Breast epithelium (tissue), 4 donors: ENCODE results near the gene MYBL2. TPM values are rescaled to one million over a fixed set of nuclear protein-coding genes. Genes with fewer than 3 reads are reported as not detected.

Experiments used
- DNase-seq, 2 donors: peaks; one replicate each; pipeline ENCODE4 v3.0.0-alpha.2; 2019; ENCODE audit warnings: low spot score in 2 of 2
- H3K27ac ChIP-seq, 2 donors: fragments of 200-600 bp; sonication (generic) in 1 of 2; one replicate each; pipeline ENCODE4 v1.5.1; 2016 to 2019; ENCODE audit warnings: mild to moderate bottlenecking in 1 of 2
- H3K27me3 ChIP-seq, 2 donors: fragments of 200-600 bp; sonication (generic) in 1 of 2; one replicate each; pipeline versions ENCODE4 v1.5.1 to v1.6.0; 2017 to 2019; ENCODE audit warnings: control low read depth in 1 of 2, mild to moderate bottlenecking in 1 of 2
- H3K36me3 ChIP-seq: fragments of 200-600 bp; one replicate; pipeline ENCODE4 v1.5.1; 2019
- H3K4me1 ChIP-seq, 2 donors: fragments of 200-600 bp; sonication (generic); one replicate each; pipeline ENCODE4 v1.5.1; 2016 to 2019; ENCODE audit warnings: control low read depth in 1 of 2
- H3K4me3 ChIP-seq, 3 donors: fragments of 200-600 bp; sonication (generic); 1 replicate in 2 of 3; 2 replicates in 1 of 3; pipeline ENCODE4 v1.5.1; 2016 to 2019; ENCODE audit warnings: mild to moderate bottlenecking in 3 of 3, moderate library complexity in 2 of 3
- H3K9me3 ChIP-seq, 2 donors: fragments of 200-600 bp; sonication (generic) in 1 of 2; one replicate each; pipeline ENCODE4 v1.5.1; 2016 to 2019; ENCODE audit warnings: control low read depth in 1 of 2
- POLR2A ChIP-seq: fragments of 450-650 bp; IDR thresholded peaks from one replicate; pipeline ENCODE4 v1.6.1; 2016; ENCODE audit warnings: antibody characterized with exemption, mild to moderate bottlenecking, moderate library complexity
- POLR2AphosphoS5 ChIP-seq, 3 donors: sonication (generic); formaldehyde crosslinking; IDR thresholded peaks; one replicate each; pipeline ENCODE4 v1.6.1; 2017; ENCODE audit warnings: antibody characterized with exemption in 3 of 3
- intact Hi-C: fragments of 100-400 bp; cut with DNase I; formaldehyde crosslinking; loops from one replicate; pipeline ENCODE4 v1.15.1; 2023; ENCODE audit warnings: low total_unique reads
- total RNA-seq, 3 donors: library from RNA; depleted of rRNA; stranded (reverse); fragments of >200 nt; gene quantifications; one replicate each; pipeline ENCODE4 v1.1.0, GENCODE V29; 2016
- TF ChIP-seq, protein P1 (sequence below), 3 donors: fragments of 450-650 bp; IDR thresholded peaks; one replicate each; pipeline ENCODE4 v1.5.1; 2016 to 2017; ENCODE audit warnings: antibody characterized with exemption in 3 of 3, mild to moderate bottlenecking in 3 of 3, moderate library complexity in 3 of 3

MYBL2 gene
- total RNA-seq, 3 donors from 2014 or later, result 0.32 to 0.44 TPM; not detected in 1

DNA sequence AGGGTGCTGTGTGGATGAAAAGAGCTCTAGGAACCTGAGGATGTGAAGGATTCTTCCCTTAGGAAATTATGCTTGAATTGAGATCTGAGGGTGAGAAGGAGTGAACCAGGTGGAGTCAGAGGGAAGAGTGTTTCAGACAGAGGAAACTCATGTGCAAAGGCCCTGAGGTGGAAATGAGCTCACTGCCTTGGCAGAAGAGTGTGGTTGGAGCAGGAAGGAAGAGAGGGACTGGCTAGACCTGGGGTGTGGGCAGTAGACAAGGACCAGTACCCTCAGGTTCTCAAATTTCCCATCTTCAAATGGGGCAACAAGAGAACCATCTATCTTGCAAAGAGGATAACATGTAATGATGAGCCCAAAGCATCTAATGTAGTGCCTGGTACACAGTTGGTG, 83.9 kb downstream of the MYBL2 start:
- Histone ChIP-seq H3K4me1 (no peaks in the 10 kb centered on the region), H3K36me3 (no peaks in the 10 kb centered on the region), H3K4me3 (no peak overlapping the region), H3K9me3 (no peaks in the 10 kb centered on the region), H3K27me3 (peaks cover 0 to 10% of the 10 kb centered on the region in 2 donors), H3K27ac (no peak overlapping the region)
- no peak for TF ChIP-seq POLR2AphosphoS5 (IDR thresholded peaks at IDR 0.05)
- no peak for TF ChIP-seq POLR2A
- TF ChIP-seq, protein P1, sequence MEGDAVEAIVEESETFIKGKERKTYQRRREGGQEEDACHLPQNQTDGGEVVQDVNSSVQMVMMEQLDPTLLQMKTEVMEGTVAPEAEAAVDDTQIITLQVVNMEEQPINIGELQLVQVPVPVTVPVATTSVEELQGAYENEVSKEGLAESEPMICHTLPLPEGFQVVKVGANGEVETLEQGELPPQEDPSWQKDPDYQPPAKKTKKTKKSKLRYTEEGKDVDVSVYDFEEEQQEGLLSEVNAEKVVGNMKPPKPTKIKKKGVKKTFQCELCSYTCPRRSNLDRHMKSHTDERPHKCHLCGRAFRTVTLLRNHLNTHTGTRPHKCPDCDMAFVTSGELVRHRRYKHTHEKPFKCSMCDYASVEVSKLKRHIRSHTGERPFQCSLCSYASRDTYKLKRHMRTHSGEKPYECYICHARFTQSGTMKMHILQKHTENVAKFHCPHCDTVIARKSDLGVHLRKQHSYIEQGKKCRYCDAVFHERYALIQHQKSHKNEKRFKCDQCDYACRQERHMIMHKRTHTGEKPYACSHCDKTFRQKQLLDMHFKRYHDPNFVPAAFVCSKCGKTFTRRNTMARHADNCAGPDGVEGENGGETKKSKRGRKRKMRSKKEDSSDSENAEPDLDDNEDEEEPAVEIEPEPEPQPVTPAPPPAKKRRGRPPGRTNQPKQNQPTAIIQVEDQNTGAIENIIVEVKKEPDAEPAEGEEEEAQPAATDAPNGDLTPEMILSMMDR (IDR thresholded peaks at IDR 0.05), result no peak
- intact Hi-C loops, result no loop called here
- no peak for DNase-seq

GRCh38 chr20:43751167-43752050, 84.5 kb downstream of the MYBL2 start:
- Histone ChIP-seq H3K27ac (no peak overlapping the region), H3K36me3 (no peaks in the 10 kb centered on the region), H3K27me3 (peaks cover 0 to 10% of the 10 kb centered on the region in 2 donors), H3K4me3 (no peak overlapping the region), H3K9me3 (no peaks in the 10 kb centered on the region), H3K4me1 (no peaks in the 10 kb centered on the region)
- intact Hi-C loops, result no loop called here
- DNase-seq, result no peak
- no peak for TF ChIP-seq POLR2AphosphoS5 (IDR thresholded peaks at IDR 0.05)
- no peak for TF ChIP-seq POLR2A
- TF ChIP-seq, protein P1 (IDR thresholded peaks at IDR 0.05), result no peak

DNA sequence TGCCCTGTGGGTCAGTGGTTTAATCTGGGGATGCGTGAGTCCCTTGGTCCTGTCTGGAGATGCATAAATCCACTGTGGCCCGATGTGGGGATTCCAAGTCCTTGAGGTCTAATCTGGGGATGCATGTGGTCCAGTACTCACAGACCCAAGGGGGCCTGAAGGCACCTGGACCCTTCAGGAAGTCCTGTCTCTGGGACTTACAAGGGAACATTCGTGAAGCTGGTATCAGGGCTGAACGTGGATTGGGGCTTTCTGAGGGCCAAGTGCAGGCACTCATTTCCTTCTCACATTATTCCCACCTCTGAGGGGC, 85.1 kb downstream of the MYBL2 start:
- intact Hi-C loops, result no loop called here
- DNase-seq, result no peak
- Histone ChIP-seq H3K4me1 (no peaks in the 10 kb centered on the region), H3K36me3 (no peaks in the 10 kb centered on the region), H3K9me3 (no peaks in the 10 kb centered on the region), H3K27ac (no peak overlapping the region), H3K27me3 (peaks cover 0 to 10% of the 10 kb centered on the region in 2 donors), H3K4me3 (no peak overlapping the region)
- TF ChIP-seq, protein P1 (IDR thresholded peaks at IDR 0.05), result no peak
- TF ChIP-seq POLR2AphosphoS5 (IDR thresholded peaks at IDR 0.05) (no peak), POLR2A (no peak)

- H3K27me3 ChIP-seq, result peaks cover 0 to 9% of the 10 kb centered on the region in 2 donors
- H3K9me3 ChIP-seq, result no peaks in the 10 kb centered on the region
- TF ChIP-seq POLR2AphosphoS5 (IDR thresholded peaks at IDR 0.05) (no peak), POLR2A (no peak)
- TF ChIP-seq, protein P1 (IDR thresholded peaks at IDR 0.05), result no peak
- H3K36me3 ChIP-seq, result no peaks in the 10 kb centered on the region
- no peak for DNase-seq
- H3K4me1 ChIP-seq, result no peaks in the 10 kb centered on the region
- no peak overlapping the region for H3K4me3 ChIP-seq
- intact Hi-C loops, result no loop called here
- no peak overlapping the region for H3K27ac ChIP-seq
Measured at GRCh38 chr20:43752561-43753301, 85.8 kb downstream of the MYBL2 start.

- H3K4me3 ChIP-seq, result no peak overlapping the region
- intact Hi-C loops, result no loop called here
Measured at GRCh38 chr20:43755390-43755789, 88.5 kb downstream of the MYBL2 start.

More at GRCh38 chr20:43755390-43755789, 88.5 kb downstream of the MYBL2 start:
- Histone ChIP-seq H3K4me1 (no peaks in the 10 kb centered on the region), H3K27ac (no peak overlapping the region), H3K27me3 (no peaks in the 10 kb centered on the region), H3K9me3 (no peaks in the 10 kb centered on the region), H3K36me3 (no peaks in the 10 kb centered on the region)
- DNase-seq, result no peak
- no peak for TF ChIP-seq POLR2A
- TF ChIP-seq, protein P1 (IDR thresholded peaks at IDR 0.05), result no peak
- no peak for TF ChIP-seq POLR2AphosphoS5 (IDR thresholded peaks at IDR 0.05)
